Upper lobe of left lung (tissue), 6 donors: ENCODE measurements around the gene TMCC1. TPM values are rescaled to one million over a fixed set of nuclear protein-coding genes. Genes with fewer than 3 reads are reported as not detected.

ENCODE experiments used
- ATAC-seq, 2 donors: fragments of 200-7000 bp; cut with Tn5 transposase; one replicate each; pipeline ENCODE4 v1.9.1; 2022; ENCODE audit warnings: mild to moderate bottlenecking in 2 of 2, moderate library complexity in 2 of 2; ENCODE audit not compliant: low FRiP score in 2 of 2
- DNase-seq, 2 donors: peaks; one replicate each; pipeline ENCODE4 v3.0.0-alpha.2; 2019 to 2020
- H3K27ac ChIP-seq, 4 donors: fragments of 200-600 bp; sonication (generic); one replicate each; pipeline ENCODE4 v1.5.1; 2016 to 2019
- H3K27me3 ChIP-seq, 4 donors: fragments of 200-600 bp; sonication (generic); one replicate each; pipeline ENCODE4 v1.5.1; 2017 to 2019
- H3K36me3 ChIP-seq, 4 donors: fragments of 200-600 bp; sonication (generic); one replicate each; pipeline ENCODE4 v1.5.1; 2016 to 2019
- H3K4me1 ChIP-seq, 4 donors: fragments of 200-600 bp; sonication (generic); one replicate each; pipeline ENCODE4 v1.5.1; 2018 to 2019
- H3K4me3 ChIP-seq, 4 donors: fragments of 200-600 bp; sonication (generic); one replicate each; pipeline ENCODE4 v1.5.1; 2017 to 2019; ENCODE audit warnings: mild to moderate bottlenecking in 2 of 4, moderate library complexity in 1 of 4
- H3K9me3 ChIP-seq, 4 donors: fragments of 200-600 bp; sonication (generic); one replicate each; pipeline ENCODE4 v1.5.1; 2018 to 2019
- CTCF ChIP-seq, 6 experiments: fragments of 450-650 bp in 4 of 6; fragments of 200-600 bp in 2 of 6; sonication (generic) in 2 of 6; IDR thresholded peaks; one replicate each; pipeline ENCODE4 v1.5.1; 2016 to 2019; ENCODE audit warnings: antibody characterized with exemption in 6 of 6
- EP300 ChIP-seq, 4 donors: sonication (generic); formaldehyde crosslinking; IDR thresholded peaks; one replicate each; pipeline ENCODE4 v1.5.1; 2017; ENCODE audit warnings: antibody characterized with exemption in 4 of 4, control low read depth in 2 of 4
- POLR2A ChIP-seq, 4 donors: fragments of 450-650 bp; IDR thresholded peaks; one replicate each; pipeline ENCODE4 v1.5.1; 2016 to 2017; ENCODE audit warnings: antibody characterized with exemption in 4 of 4, mild to moderate bottlenecking in 2 of 4
- POLR2AphosphoS5 ChIP-seq, 2 donors: sonication (generic); formaldehyde crosslinking; IDR thresholded peaks; one replicate each; pipeline ENCODE4 v1.5.1; 2017; ENCODE audit warnings: antibody characterized with exemption in 2 of 2
- WGBS, 2 donors: methylation state at CpG; one replicate each; pipeline ENCODE4 v1.1.5; 2017 to 2018; 5-methylcytosine and 5-hydroxymethylcytosine counted together
- total RNA-seq, 6 donors: library from RNA; depleted of rRNA in 4 of 6; stranded (reverse); fragments of >200 nt in 4 of 6; gene quantifications; one replicate each; pipeline versions ENCODE4 v1.1.0 to v1.2.1, GENCODE V29; 2016 to 2021
- donor health status: DM: no; HTN: no; CAD: no; lungs with moderate emphysema.
- donor health status: DM: no; HTN: yes; CAD: no; lungs with severe emphysema.

TMCC1 gene
- total RNA-seq, 6 donors from 2014 or later = 16.9 to 39.2 (median 27.9) TPM

DNA sequence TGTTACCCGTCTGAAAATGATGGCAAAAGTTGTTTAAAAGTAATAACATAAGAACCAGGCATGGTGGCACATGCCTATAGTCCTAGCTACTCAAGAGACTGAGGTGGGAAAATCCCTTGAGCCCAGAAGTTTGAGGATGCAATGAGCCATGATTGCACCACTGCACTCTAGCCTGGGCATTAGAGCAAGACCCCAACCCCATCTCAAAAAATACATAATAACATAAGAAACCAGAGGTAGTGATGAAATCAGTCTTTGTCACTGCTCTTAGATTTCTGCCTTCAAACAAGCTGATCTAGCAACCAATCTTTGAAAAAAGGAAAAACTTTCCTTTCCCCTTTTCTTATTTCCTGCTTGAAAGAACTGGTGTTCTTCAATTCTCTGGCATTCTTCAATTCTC, 71.3 kb downstream of the TMCC1 start:
- Histone ChIP-seq H3K9me3 (no peaks in the 10 kb centered on the region), H3K4me3 (no peak overlapping the region), H3K27me3 (no peaks in the 10 kb centered on the region), H3K36me3 (no peaks in the 10 kb centered on the region), H3K27ac (peak overlapping the region; percentile 40 to 65 (median 58)), H3K4me1 (peaks cover 7 to 16% (median 12%) of the 10 kb centered on the region in 4 donors)
- 86 to 91% methylated on average over 1 of the region's 1 CpG for WGBS, 2 donors
- DNase-seq = no peak
- no peak for ATAC-seq
- TF ChIP-seq POLR2A (IDR thresholded peaks at IDR 0.05) (no peak), CTCF (IDR thresholded peaks at IDR 0.05) (no peak), EP300 (IDR thresholded peaks at IDR 0.05) (no peak), POLR2AphosphoS5 (IDR thresholded peaks at IDR 0.05) (no peak)

GRCh38 chr3:129820587-129820986, 72.9 kb downstream of the TMCC1 start:
- no peak for ATAC-seq
- no peaks in the 10 kb centered on the region for H3K36me3 ChIP-seq
- DNase-seq = no peak
- 44 to 47% methylated on average over 4 of the region's 4 CpGs for WGBS, 2 donors
- peaks cover 7 to 16% (median 12%) of the 10 kb centered on the region in 4 donors for H3K4me1 ChIP-seq
- H3K4me3 ChIP-seq = no peak overlapping the region
- no peak overlapping the region for H3K27ac ChIP-seq
- no peaks in the 10 kb centered on the region for H3K9me3 ChIP-seq
- no peaks in the 10 kb centered on the region for H3K27me3 ChIP-seq
- no peak for TF ChIP-seq POLR2A (IDR thresholded peaks at IDR 0.05)

DNA sequence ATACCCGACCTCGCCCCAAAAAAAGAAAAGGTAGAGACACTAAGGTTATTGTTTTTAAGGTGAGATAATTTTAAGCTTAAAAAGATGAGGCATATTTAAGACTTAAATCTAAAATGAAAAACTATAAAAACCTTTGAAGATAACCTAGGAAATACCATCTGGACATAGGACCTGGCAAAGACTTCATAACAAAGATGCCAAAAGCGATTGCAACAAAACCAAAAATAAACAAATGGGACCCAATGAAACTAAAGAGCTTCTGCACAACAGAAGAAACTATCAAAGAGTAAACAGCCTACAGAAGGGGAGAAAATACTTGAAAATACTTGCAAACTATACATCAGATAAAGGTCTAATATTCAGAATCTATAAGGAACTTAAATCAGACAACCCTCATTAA, 80.9 kb downstream of the TMCC1 start:
- Histone ChIP-seq H3K4me1 (no peaks in the 10 kb centered on the region), H3K9me3 (no peaks in the 10 kb centered on the region), H3K36me3 (no peaks in the 10 kb centered on the region), H3K4me3 (no peak overlapping the region), H3K27me3 (no peaks in the 10 kb centered on the region), H3K27ac (no peak overlapping the region)
- no peak for TF ChIP-seq CTCF (IDR thresholded peaks at IDR 0.05)
- TF ChIP-seq EP300 (IDR thresholded peaks at IDR 0.05) = no peak
- no peak for TF ChIP-seq POLR2A (IDR thresholded peaks at IDR 0.05)
- TF ChIP-seq POLR2AphosphoS5 (IDR thresholded peaks at IDR 0.05) = no peak
- DNase-seq (no peak), ATAC-seq (no peak)
- 79 to 81% methylated on average over 3 of the region's 3 CpGs for WGBS, 2 donors

DNA sequence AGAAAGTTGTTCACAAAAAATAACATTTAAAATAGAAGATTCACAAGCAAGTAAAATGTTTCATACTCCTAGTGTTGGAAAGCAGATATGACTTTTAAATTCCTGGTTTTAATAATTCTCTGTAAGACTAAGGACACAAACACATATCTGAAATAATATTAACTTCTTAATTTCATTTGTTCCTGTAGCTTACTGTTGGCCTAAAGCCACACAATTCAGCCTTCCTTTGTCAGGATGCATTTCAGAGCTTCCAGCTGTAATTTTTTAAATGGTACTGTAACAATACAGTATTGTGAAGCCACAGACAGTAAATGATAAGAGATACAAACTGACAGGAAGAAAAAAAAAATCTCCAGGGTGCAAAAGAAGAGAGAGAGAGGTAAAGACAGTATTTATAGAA, 84.2 kb downstream of the TMCC1 start:
- H3K9me3 ChIP-seq = no peaks in the 10 kb centered on the region
- no peaks in the 10 kb centered on the region for H3K4me1 ChIP-seq
- no peak overlapping the region for H3K4me3 ChIP-seq
- TF ChIP-seq POLR2A (IDR thresholded peaks at IDR 0.05) (no peak), CTCF (IDR thresholded peaks at IDR 0.05) (no peak), EP300 (IDR thresholded peaks at IDR 0.05) (no peak), POLR2AphosphoS5 (IDR thresholded peaks at IDR 0.05) (no peak)
- H3K36me3 ChIP-seq = no peaks in the 10 kb centered on the region
- no peak overlapping the region for H3K27ac ChIP-seq
- no peak for DNase-seq
- no peak for ATAC-seq
- H3K27me3 ChIP-seq = no peaks in the 10 kb centered on the region

GRCh38 chr3:129796146-129796545, 97.4 kb downstream of the TMCC1 start:
- Histone ChIP-seq H3K27ac (no peak overlapping the region), H3K4me3 (no peak overlapping the region), H3K9me3 (no peaks in the 10 kb centered on the region), H3K4me1 (peaks cover 22 to 31% (median 27%) of the 10 kb centered on the region in 4 donors), H3K27me3 (no peaks in the 10 kb centered on the region), H3K36me3 (no peaks in the 10 kb centered on the region)
- WGBS, 2 donors = 95 to 97% methylated on average over 4 of the region's 4 CpGs
- DNase-seq (no peak), ATAC-seq (no peak)
- no peak for TF ChIP-seq POLR2AphosphoS5 (IDR thresholded peaks at IDR 0.05)
- no peak for TF ChIP-seq POLR2A (IDR thresholded peaks at IDR 0.05)

DNA sequence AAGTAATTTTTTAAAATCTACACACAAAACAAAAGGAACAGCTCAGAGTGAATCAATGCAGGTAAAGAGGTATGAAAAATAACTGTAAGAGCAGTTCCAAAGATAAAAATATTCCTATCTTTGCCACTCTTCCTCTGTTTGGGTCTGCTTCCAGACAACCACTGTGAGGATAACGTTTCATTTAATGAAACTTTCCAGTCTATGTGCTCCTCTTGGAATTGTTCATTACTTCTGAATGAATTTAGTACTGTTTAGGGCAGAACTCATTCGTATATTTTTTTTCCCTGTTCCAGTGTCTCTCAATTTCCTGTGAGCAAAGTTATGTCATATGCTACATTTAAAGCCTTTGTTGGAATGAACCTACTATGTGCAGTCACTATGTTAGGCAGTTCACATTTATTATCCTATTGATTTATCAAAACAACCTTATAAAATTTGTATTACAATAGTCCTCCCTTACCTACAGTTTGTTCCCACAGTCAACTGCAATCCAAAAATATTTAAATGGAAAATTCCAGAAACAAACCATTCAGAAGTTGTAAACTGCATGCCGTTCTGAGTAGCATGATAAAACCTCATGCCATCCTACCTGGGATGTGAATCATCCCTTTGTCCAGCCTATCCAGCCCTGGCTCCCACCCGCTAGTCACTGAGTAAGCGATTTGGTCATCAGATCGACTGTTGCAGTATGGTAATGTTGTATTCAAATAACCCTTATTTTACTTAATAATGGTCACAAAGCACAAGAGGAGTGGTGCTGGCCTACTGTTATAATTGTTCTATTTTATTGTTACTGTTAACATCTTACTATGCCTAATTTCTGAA, 98.1 kb downstream of the TMCC1 start:
- TF ChIP-seq CTCF (IDR thresholded peaks at IDR 0.05) (no peak), POLR2A (IDR thresholded peaks at IDR 0.05) (no peak), POLR2AphosphoS5 (IDR thresholded peaks at IDR 0.05) (no peak), EP300 (IDR thresholded peaks at IDR 0.05) (no peak)
- Histone ChIP-seq H3K4me3 (no peak overlapping the region), H3K27me3 (no peaks in the 10 kb centered on the region), H3K36me3 (no peaks in the 10 kb centered on the region), H3K9me3 (no peaks in the 10 kb centered on the region), H3K27ac (peak overlapping the region; percentile 28 to 82 (median 82)), H3K4me1 (peaks cover 22 to 31% (median 27%) of the 10 kb centered on the region in 4 donors)
- ATAC-seq (no peak), DNase-seq (no peak)
- WGBS, 2 donors = 68 to 72% methylated on average over 6 of the region's 6 CpGs
